LNCaP clone FGC (cell line): Measurements from ENCODE around the gene NF2.

ENCODE experiments used
- DNase-seq: peaks from one replicate; pipeline ENCODE4 v3.0.0-alpha.2; 2011; ENCODE audit warnings: low read depth
- H3K4me3 ChIP-seq: 2 replicates; pipeline ENCODE4 v1.5.1; 2011; ENCODE audit warnings: mild to moderate bottlenecking, low read depth, low read length, control low read depth
- TF ChIP-seq, protein P1 (sequence below): IDR thresholded peaks from 2 replicates; pipeline ENCODE4 v1.5.1; 2012; ENCODE audit warnings: mild to moderate bottlenecking; ENCODE audit not compliant: control insufficient read depth, insufficient read depth; ENCODE audit errors: extremely low read depth

NF2 gene

GRCh38 chr22:29722151-29722550 lies 118.7 kb downstream of the NF2 start:
- no peak for DNase-seq
- TF ChIP-seq, protein P1, sequence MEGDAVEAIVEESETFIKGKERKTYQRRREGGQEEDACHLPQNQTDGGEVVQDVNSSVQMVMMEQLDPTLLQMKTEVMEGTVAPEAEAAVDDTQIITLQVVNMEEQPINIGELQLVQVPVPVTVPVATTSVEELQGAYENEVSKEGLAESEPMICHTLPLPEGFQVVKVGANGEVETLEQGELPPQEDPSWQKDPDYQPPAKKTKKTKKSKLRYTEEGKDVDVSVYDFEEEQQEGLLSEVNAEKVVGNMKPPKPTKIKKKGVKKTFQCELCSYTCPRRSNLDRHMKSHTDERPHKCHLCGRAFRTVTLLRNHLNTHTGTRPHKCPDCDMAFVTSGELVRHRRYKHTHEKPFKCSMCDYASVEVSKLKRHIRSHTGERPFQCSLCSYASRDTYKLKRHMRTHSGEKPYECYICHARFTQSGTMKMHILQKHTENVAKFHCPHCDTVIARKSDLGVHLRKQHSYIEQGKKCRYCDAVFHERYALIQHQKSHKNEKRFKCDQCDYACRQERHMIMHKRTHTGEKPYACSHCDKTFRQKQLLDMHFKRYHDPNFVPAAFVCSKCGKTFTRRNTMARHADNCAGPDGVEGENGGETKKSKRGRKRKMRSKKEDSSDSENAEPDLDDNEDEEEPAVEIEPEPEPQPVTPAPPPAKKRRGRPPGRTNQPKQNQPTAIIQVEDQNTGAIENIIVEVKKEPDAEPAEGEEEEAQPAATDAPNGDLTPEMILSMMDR = no peak
- H3K4me3 ChIP-seq = no peak overlapping the region

- no peak overlapping the region for H3K4me3 ChIP-seq
- no peak for DNase-seq
- TF ChIP-seq, protein P1 = no peak
Measured at GRCh38 chr22:29722587-29722986, 119.2 kb downstream of the NF2 start.

GRCh38 chr22:29723766-29724165 lies 120.3 kb downstream of the NF2 start:
- no peak for DNase-seq
- H3K4me3 ChIP-seq = no peak overlapping the region
- TF ChIP-seq, protein P1 = no peak

DNA sequence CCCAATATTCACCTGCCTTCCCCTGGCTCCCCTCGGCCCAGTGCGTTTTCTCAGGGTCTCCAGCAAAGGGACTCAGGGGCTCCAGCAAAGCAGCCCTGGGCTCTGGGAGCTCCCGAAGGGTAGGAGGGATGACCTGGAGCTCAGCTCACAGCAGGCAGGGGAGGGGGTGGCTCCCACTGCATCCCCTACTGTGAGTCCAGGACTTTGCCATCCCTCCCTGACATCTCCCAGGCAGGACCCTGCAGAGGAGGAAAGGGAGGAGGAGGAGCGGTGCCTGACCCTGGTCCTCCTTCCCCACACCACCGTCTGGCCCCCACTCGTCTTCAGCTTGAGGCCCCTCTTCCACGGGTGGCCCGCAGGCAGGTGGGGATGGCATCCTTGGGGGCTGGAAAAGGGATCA lies 121.4 kb downstream of the NF2 start:
- no peak for DNase-seq
- TF ChIP-seq, protein P1 = no peak
- no peak overlapping the region for H3K4me3 ChIP-seq

- no peak for DNase-seq
- TF ChIP-seq, protein P1 = no peak
- H3K4me3 ChIP-seq = no peak overlapping the region
Measured at GRCh38 chr22:29726106-29726505, 122.7 kb downstream of the NF2 start.

- TF ChIP-seq, protein P1 = no peak
- no peak for DNase-seq
- no peak overlapping the region for H3K4me3 ChIP-seq
Measured at GRCh38 chr22:29726512-29727130, 123.2 kb downstream of the NF2 start.

- TF ChIP-seq, protein P1 = no peak
- no peak overlapping the region for H3K4me3 ChIP-seq
- DNase-seq = no peak
Measured at GRCh38 chr22:29727131-29727523, 123.7 kb downstream of the NF2 start.
